K562 (cell line): ENCODE results near the gene OCRL. TPM values are rescaled to one million over a fixed set of nuclear protein-coding genes. Genes with fewer than 3 reads are reported as not detected.

Experiments used
- ATAC-seq: fragments of 200-7000 bp; cut with Tn5 transposase; 3 replicates; pipeline ENCODE4 v1.9.1; 2020; ENCODE audit warnings: moderate library complexity
- BruUV-seq: library from RNA; stranded (reverse); fragments of 400-500 nt; replicated peaks from 2 replicates; lab custom pipeline; 2021; lab: Mats Ljungman, UMichigan
- CTCF ChIA-PET: fragments of 300-600 bp; formaldehyde crosslinking; extraction: SDS; loops from one replicate; lab custom pipeline; 2021; ENCODE audit warnings: low intra/inter-chr PET ratio; lab: Yijun Ruan, JAX
- POLR2A ChIA-PET: fragments of 300-600, 350-650 bp; sonication (Branson Sonifier 250); formaldehyde crosslinking; extraction: SDS; loops from one replicate; lab custom pipeline; 2021; ENCODE audit warnings: antibody characterized with exemption, inconsistent platforms; lab: Yijun Ruan, JAX
- DNase-seq, 4 experiments: peaks; one replicate each; pipeline versions ENCODE4 v3.0.0 to v3.0.0-alpha.2; 2011 to 2018; ENCODE audit warnings: low spot score in 3 of 4, mixed read lengths in 3 of 4; ENCODE audit errors: extremely low read depth in 1 of 4
- FAIRE-seq: peaks from 2 replicates; lab custom pipeline; 2011; peaks lifted over from hg19 to GRCh38; lab: Jason Lieb, UNC
- H2AFZ ChIP-seq: 2 replicates; pipeline ENCODE4 v1.6.0; 2011; ENCODE audit warnings: low read depth, low read length, control low read depth, inconsistent platforms
- H3K27ac ChIP-seq: fragments of 200-600 bp; 3 replicates; pipeline ENCODE4 v1.8.0; 2011; ENCODE audit warnings: low read depth, mild to moderate bottlenecking, control low read depth, inconsistent platforms, low read length, moderate library complexity, mixed read lengths; ENCODE audit errors: extremely low read depth
- H3K27me3 ChIP-seq, 2 experiments: fragments of 300-600 bp in 1 of 2; 2 replicates in 1 of 2; 3 replicates in 1 of 2; pipeline versions ENCODE4 v1.6.0 to v1.8.0; 2011; ENCODE audit warnings: inconsistent platforms in 2 of 2, low read length in 2 of 2, mild to moderate bottlenecking in 1 of 2, mixed read lengths in 1 of 2, moderate library complexity in 1 of 2; ENCODE audit not compliant: control insufficient read depth in 2 of 2, insufficient read depth in 2 of 2
- H3K36me3 ChIP-seq: fragments of 300-600 bp; 3 replicates; pipeline ENCODE4 v1.8.0; 2011; ENCODE audit warnings: mild to moderate bottlenecking, low read length, inconsistent platforms; ENCODE audit not compliant: control insufficient read depth, insufficient read depth
- H3K4me1 ChIP-seq, 2 experiments: fragments of 200-600 bp in 1 of 2; replicated peaks in 1 of 2; 2 replicates in 1 of 2; 3 replicates in 1 of 2; pipeline versions ENCODE4 v1.5.1 to v1.8.0; 2011; ENCODE audit warnings: inconsistent platforms in 2 of 2, low read length in 2 of 2, mild to moderate bottlenecking in 1 of 2, mixed read lengths in 1 of 2, moderate library complexity in 1 of 2; ENCODE audit not compliant: control insufficient read depth in 2 of 2, insufficient read depth in 2 of 2
- H3K4me2 ChIP-seq: 2 replicates; pipeline ENCODE4 v1.6.1; 2011; ENCODE audit warnings: low read length, control low read depth, inconsistent platforms, mixed read lengths; ENCODE audit not compliant: insufficient read depth
- H3K4me3 ChIP-seq: fragments of 200-600 bp; sonication (generic), shearing (Covaris generic); 2 replicates; pipeline ENCODE4 v1.5.1; 2016; ENCODE audit warnings: control low read depth, inconsistent platforms
- H3K79me2 ChIP-seq: fragments of 200-600 bp; 3 replicates; pipeline ENCODE4 v1.8.0; 2011; ENCODE audit warnings: low read length, inconsistent platforms; ENCODE audit not compliant: control insufficient read depth, insufficient read depth
- H3K9ac ChIP-seq, 2 experiments: 2 replicates each; pipeline versions ENCODE4 v1.6.0 to v1.6.1; 2011; ENCODE audit warnings: low read depth in 2 of 2, low read length in 2 of 2, control low read depth in 1 of 2, inconsistent platforms in 1 of 2, mild to moderate bottlenecking in 1 of 2, mixed read lengths in 1 of 2; ENCODE audit not compliant: insufficient read depth in 1 of 2
- H3K9me1 ChIP-seq: one replicate; pipeline ENCODE4 v1.6.0; 2011; ENCODE audit warnings: inconsistent platforms, mild to moderate bottlenecking, low read length, moderate library complexity; ENCODE audit not compliant: control insufficient read depth, insufficient read depth
- H3K9me3 ChIP-seq: replicated peaks from 2 replicates; pipeline ENCODE4 v1.5.1; 2011; ENCODE audit warnings: low read depth, low read length, inconsistent platforms; ENCODE audit not compliant: control insufficient read depth, insufficient read depth
- H4K20me1 ChIP-seq: replicated peaks from 2 replicates; pipeline ENCODE4 v1.6.1; 2011; ENCODE audit warnings: low read length, inconsistent platforms, mixed read lengths; ENCODE audit not compliant: control insufficient read depth, insufficient read depth
- GTF2E2 ChIP-seq: fragments of 200-800 bp; sonication (Bioruptor generic); IDR thresholded peaks from 2 replicates; pipeline ENCODE4 v1.6.1; 2016; ENCODE audit warnings: missing genetic modification characterization, missing compliant biosample characterization
- NCOA4 ChIP-seq: fragments of 450-650 bp; IDR thresholded peaks from 2 replicates; pipeline ENCODE4 v1.6.1; 2018; ENCODE audit warnings: mild to moderate bottlenecking; ENCODE audit not compliant: partially characterized antibody
- TARDBP ChIP-seq: fragments of 450-650 bp; IDR thresholded peaks from 2 replicates; pipeline ENCODE4 v1.6.1; 2016
- WGBS: fragments of 100-300 bp; shearing (Covaris generic); methylation state at CpG from one replicate; pipeline ENCODE4 v1.1.6; 2016; ENCODE audit warnings: low coverage, mixed read lengths; ENCODE audit not compliant: insufficient coverage; ENCODE audit errors: missing lambda C conversion rate; 5-methylcytosine and 5-hydroxymethylcytosine counted together
- in situ Hi-C: fragments of 300-500 bp; cut with MboI; formaldehyde crosslinking; loops from 4 replicates; pipeline ENCODE4 v1.15.0; 2018; ENCODE audit warnings: inconsistent platforms, mixed read lengths
- intact Hi-C: fragments of 100-400 bp; cut with micrococcal nuclease; formaldehyde crosslinking; loops from 2 replicates; pipeline ENCODE4 v1.14.2; 2022
- polyA plus RNA-seq, 8 experiments: library from polyadenylated mRNA; depleted of rRNA in 4 of 8; stranded (reverse) in 5 of 8; unstranded in 3 of 8; fragments of >200 nt; fragmentation: Nextera tagmentation in 2 of 8; fragmentation: Illumina TruSeq in 1 of 8; extraction: Ambion mirVana in 2 of 8; extraction: Trizol in 1 of 8; gene quantifications; 2 replicates each; pipeline versions ENCODE4 v1.2.1 to v1.2.3, GENCODE V29; 2011 to 2014; ENCODE audit warnings: inconsistent platforms in 1 of 8, missing spikeins in 1 of 8
- total RNA-seq, 7 experiments: library from RNA; depleted of rRNA in 6 of 7; stranded (reverse); fragments of >200 nt in 6 of 7; fragmentation: Illumina TruSeq in 2 of 7; extraction: Trizol in 2 of 7; gene quantifications; 2 replicates each; pipeline versions ENCODE4 v1.2.1 to v1.2.3, GENCODE V29; 2011 to 2021; ENCODE audit warnings: low replicate concordance in 1 of 7
- TF ChIP-seq, protein P1 (sequence below), 3 experiments: fragments of 200-800 bp in 1 of 3; sonication (Bioruptor generic) in 1 of 3; sonication (generic) in 1 of 3; formaldehyde crosslinking in 1 of 3; IDR thresholded peaks; 2 replicates each; pipeline versions ENCODE4 v1.6.1 to v1.8.0; 2016 to 2022; ENCODE audit warnings: mild to moderate bottlenecking in 2 of 3, missing compliant biosample characterization in 2 of 3, missing genetic modification characterization in 2 of 3, missing genetic modification reagents in 1 of 3
- TF ChIP-seq, protein P2 (sequence below), 2 experiments: fragments of 450-650 bp in 1 of 2; sonication (generic) in 1 of 2; formaldehyde crosslinking in 1 of 2; IDR thresholded peaks; 2 replicates each; pipeline versions ENCODE4 v1.7.1 to v1.9.0; 2016 to 2022; ENCODE audit warnings: inconsistent platforms in 1 of 2, mild to moderate bottlenecking in 1 of 2, missing genetic modification reagents in 1 of 2
- TF ChIP-seq, protein P3 (sequence below), 2 experiments: fragments of 450-650 bp; conservative IDR thresholded peaks; 2 replicates each; pipeline ENCODE4 v1.6.1; 2017; ENCODE audit warnings: mild to moderate bottlenecking in 2 of 2, moderate library complexity in 2 of 2
- TF ChIP-seq, protein P4 (sequence below): fragments of 450-650 bp; IDR thresholded peaks from 2 replicates; pipeline ENCODE4 v1.6.1; 2016; ENCODE audit warnings: missing biosample characterization, missing genetic modification characterization

The OCRL gene
- total and polyA plus RNA-seq, 9 of the 15 experiments (the other 6 are each of a cell fraction or from before 2014, with no cell fraction given) = 2.2 to 23.4 (median 11.9) TPM

DNA sequence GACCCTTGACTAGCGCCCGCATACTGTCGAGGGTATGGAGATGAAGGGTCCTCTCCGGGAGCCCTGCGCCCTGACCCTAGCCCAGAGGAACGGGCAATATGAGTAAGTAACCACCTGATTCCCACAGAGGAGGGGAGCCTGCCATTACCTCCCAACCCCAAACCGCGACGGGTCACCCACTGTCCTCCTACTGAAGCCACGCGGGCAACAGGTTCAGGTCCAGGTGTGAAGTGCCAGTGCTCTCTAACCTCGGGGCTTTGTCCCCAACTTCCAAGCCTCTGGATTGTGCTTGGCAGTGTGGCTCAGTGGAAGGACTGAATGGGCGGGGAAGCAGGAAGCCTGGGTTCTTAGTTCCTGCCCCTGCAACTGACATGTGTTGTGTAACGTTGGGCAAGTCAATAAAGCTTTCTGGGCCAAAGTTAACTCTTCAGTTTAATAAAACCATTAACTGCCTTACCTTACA lies 694 bp downstream of the OCRL start:
- ChIA-PET CTCF (interaction anchor here (0.6 kb wide), 1 partner anchor 60 kb away, joined by 3 read pairs; no protein-coding TSS in a partner anchor), POLR2A (interaction anchor here (1.1 kb wide), 1 partner anchor 17 kb away, joined by 5 read pairs; no protein-coding TSS in a partner anchor)
- Histone ChIP-seq H3K4me2 (peak overlapping the region; percentile 92), H3K4me1 (peaks cover 0 to 7% of the 10 kb centered on the region in 2 experiments; a peak in 2 of 5 replicates), H2AFZ (peak overlapping the region; percentile 74), H3K36me3 (peaks cover 9% of the 10 kb centered on the region), H3K9ac (peak overlapping the region; percentile 73 to 91), H3K79me2 (peaks cover 12% of the 10 kb centered on the region), H3K4me3 (peak overlapping the region; percentile 82), H3K27me3 (no peaks in the 10 kb centered on the region), H3K9me1 (no peaks in the 10 kb centered on the region), H4K20me1 (no peaks in the 10 kb centered on the region), H3K27ac (peak overlapping the region; percentile 68; the same call in 2 of the 3 replicates), H3K9me3 (no peaks in the 10 kb centered on the region)
- FAIRE-seq (no peak), DNase-seq (peak in 2 of 4 experiments; percentile 22 to 33), ATAC-seq (peak; percentile 79)
- 3% methylated on average over 13 of the region's 14 CpGs for WGBS
- no TSS peak for BruUV-seq
- intact Hi-C loops = no loop called here
- in situ Hi-C loops = no loop called here
- TF ChIP-seq NCOA4 (no peak), TARDBP (no peak), GTF2E2 (tag) (0 out of 2 replicates have a peak, but pooled peaks have one; percentile 43)
- TF ChIP-seq, protein P1, sequence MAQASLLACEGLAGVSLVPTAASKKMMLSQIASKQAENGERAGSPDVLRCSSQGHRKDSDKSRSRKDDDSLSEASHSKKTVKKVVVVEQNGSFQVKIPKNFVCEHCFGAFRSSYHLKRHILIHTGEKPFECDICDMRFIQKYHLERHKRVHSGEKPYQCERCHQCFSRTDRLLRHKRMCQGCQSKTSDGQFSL (CRISPR knock-in tag; IDR thresholded peaks at IDR 0.05) = peak; percentile 27; the same call in 1 of the 2 replicates
- TF ChIP-seq, protein P1 (tag; IDR thresholded peaks at IDR 0.05) = no peak; a peak in 1 of 4 replicates
- TF ChIP-seq, protein P2, sequence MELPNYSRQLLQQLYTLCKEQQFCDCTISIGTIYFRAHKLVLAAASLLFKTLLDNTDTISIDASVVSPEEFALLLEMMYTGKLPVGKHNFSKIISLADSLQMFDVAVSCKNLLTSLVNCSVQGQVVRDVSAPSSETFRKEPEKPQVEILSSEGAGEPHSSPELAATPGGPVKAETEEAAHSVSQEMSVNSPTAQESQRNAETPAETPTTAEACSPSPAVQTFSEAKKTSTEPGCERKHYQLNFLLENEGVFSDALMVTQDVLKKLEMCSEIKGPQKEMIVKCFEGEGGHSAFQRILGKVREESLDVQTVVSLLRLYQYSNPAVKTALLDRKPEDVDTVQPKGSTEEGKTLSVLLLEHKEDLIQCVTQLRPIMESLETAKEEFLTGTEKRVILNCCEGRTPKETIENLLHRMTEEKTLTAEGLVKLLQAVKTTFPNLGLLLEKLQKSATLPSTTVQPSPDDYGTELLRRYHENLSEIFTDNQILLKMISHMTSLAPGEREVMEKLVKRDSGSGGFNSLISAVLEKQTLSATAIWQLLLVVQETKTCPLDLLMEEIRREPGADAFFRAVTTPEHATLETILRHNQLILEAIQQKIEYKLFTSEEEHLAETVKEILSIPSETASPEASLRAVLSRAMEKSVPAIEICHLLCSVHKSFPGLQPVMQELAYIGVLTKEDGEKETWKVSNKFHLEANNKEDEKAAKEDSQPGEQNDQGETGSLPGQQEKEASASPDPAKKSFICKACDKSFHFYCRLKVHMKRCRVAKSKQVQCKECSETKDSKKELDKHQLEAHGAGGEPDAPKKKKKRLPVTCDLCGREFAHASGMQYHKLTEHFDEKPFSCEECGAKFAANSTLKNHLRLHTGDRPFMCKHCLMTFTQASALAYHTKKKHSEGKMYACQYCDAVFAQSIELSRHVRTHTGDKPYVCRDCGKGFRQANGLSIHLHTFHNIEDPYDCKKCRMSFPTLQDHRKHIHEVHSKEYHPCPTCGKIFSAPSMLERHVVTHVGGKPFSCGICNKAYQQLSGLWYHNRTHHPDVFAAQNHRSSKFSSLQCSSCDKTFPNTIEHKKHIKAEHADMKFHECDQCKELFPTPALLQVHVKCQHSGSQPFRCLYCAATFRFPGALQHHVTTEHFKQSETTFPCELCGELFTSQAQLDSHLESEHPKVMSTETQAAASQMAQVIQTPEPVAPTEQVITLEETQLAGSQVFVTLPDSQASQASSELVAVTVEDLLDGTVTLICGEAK (IDR thresholded peaks at IDR 0.05) = peak; percentile 71
- TF ChIP-seq, protein P2 (CRISPR knock-in tag; IDR thresholded peaks at IDR 0.05) = no peak
- TF ChIP-seq, protein P3, sequence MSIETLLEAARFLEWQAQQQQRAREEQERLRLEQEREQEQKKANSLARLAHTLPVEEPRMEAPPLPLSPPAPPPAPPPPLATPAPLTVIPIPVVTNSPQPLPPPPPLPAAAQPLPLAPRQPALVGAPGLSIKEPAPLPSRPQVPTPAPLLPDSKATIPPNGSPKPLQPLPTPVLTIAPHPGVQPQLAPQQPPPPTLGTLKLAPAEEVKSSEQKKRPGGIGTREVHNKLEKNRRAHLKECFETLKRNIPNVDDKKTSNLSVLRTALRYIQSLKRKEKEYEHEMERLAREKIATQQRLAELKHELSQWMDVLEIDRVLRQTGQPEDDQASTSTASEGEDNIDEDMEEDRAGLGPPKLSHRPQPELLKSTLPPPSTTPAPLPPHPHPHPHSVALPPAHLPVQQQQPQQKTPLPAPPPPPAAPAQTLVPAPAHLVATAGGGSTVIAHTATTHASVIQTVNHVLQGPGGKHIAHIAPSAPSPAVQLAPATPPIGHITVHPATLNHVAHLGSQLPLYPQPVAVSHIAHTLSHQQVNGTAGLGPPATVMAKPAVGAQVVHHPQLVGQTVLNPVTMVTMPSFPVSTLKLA (conservative IDR thresholded peaks at IDR 0.05) = 0 out of 4 replicates have a peak, but pooled peaks of 1 of the 2 experiments have one; percentile 7
- TF ChIP-seq, protein P4, sequence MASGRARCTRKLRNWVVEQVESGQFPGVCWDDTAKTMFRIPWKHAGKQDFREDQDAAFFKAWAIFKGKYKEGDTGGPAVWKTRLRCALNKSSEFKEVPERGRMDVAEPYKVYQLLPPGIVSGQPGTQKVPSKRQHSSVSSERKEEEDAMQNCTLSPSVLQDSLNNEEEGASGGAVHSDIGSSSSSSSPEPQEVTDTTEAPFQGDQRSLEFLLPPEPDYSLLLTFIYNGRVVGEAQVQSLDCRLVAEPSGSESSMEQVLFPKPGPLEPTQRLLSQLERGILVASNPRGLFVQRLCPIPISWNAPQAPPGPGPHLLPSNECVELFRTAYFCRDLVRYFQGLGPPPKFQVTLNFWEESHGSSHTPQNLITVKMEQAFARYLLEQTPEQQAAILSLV (tag) = no peak
